ENCODE measurements around the gene ZBTB22.
"Not testable (repeated sequence)": the region's sequence is repeated elsewhere in the genome, so short reads cannot be mapped to it uniquely, and the experiment has no call there.

ZBTB22 gene, protein sequence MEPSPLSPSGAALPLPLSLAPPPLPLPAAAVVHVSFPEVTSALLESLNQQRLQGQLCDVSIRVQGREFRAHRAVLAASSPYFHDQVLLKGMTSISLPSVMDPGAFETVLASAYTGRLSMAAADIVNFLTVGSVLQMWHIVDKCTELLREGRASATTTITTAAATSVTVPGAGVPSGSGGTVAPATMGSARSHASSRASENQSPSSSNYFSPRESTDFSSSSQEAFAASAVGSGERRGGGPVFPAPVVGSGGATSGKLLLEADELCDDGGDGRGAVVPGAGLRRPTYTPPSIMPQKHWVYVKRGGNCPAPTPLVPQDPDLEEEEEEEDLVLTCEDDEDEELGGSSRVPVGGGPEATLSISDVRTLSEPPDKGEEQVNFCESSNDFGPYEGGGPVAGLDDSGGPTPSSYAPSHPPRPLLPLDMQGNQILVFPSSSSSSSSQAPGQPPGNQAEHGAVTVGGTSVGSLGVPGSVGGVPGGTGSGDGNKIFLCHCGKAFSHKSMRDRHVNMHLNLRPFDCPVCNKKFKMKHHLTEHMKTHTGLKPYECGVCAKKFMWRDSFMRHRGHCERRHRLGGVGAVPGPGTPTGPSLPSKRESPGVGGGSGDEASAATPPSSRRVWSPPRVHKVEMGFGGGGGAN

DNA sequence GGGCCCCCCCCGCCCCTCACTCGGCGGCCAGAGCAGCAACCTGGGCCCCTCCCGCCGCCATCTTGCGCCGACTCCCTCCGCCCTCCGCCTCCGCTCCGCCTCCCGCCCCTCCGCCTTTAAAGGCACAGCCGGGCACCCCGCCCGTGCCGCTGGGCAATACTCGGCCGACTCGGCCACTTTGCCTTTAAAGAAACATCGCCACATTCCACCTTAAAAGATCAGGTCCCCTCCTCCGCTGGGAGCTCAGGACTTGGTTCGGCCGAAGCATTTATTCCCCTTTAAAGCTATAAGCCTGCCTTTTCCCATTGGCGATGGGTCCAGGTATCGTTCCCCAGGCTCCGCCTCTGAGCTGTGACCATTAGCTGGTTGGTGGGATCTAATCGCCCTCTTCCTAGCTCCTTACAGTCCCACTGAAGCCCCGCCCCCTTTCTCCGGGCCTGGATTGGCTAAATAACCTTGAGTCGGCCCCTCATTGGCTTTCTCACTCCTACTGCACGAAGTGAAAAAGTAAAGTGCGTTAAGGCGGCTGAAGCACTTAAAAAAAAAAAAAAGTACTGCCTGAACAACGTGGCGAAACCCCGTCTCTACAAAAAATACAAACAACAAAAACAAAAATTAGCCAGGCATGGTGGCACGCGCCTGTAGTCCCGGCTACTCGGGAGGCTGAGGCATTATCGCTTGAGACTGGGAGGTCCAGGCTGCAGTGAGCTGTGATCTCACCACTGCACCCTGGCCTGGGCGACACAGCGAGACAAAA is at the start of gene ZBTB22:
Gene ZBTB22 (minus strand): TSS at position 76 of the 757 bp plus-strand sequence. CDS start 828 bp downstream, outside the sequence.
- peak; percentile 88 to 89 for DNase-seq (ENCODE audit: low read depth in 2 of 2)

DNA sequence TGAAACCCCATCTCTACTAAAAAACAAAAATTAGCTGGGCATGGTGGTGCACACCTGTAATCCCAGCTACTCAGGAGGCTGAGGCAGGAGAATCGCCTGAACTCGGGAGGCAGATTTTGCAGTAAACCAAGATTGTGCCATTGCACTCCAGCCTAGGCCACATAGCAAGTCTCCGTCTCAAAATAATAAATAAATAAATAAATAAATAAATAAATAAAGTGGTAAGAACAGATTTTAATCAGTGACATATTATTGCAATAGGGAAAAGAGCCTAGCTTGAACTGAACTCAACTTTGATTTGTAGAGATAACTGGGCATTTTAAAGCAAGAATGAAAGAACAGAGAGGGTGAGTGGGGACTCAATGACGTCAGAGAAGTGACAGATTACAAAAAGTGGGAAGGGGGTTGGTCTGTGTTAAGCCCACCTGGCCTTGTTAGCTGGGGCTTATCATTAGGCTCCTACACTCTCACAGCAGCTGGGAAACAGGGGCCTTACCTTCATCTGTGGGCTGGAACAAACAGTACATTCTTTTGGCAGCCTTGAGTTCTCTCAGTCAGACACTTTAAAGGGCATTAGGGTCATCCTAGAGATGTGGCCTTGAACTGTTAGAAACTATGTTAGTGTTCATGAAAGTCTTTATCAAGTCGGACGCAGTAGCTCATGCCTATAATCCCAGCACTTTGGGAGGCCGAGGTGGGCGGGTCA is 49.6 kb upstream of the ZBTB22 start:
- DNase-seq (ENCODE audit: low read depth in 2 of 2): no peak

DNA sequence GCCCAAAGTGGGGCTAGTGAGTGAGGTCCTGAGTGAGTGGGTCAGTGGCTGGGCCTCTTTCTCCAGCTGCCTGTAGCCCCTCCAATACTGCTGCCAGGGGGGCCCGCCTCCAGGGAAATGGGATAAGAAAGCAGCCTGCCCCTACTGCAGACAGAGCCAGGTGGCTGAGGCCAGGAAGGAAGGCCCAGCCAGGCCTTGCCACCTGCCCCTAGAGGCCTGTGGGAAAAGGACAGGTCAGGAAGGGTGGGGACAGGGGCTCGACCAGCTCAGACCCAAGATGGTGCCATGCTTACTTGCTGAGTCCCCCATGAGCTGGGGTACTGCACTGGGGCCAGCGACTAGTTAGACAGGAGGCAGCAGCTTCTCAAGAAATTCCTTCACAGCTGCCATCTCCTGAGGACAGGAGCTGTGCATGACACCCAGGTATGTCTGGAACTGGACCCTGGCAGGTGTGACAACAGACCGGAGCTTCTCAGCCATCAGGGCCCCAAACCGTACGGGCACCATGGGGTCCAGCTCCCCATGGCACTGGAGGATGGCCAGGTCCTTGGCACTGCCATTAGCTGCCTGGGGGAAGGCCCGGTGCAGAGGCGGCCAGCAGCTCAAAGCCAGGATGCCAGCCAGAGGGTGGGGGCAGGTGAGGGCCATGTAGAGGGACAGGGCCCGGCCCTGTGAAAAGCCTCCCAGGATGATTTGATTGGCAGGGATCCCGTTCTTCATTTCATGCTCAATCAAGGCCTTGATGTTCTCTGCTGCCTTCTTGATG is 47.8 kb upstream of the ZBTB22 start:
- DNase-seq (ENCODE audit: low read depth in 2 of 2): not testable (repeated sequence)

DNA sequence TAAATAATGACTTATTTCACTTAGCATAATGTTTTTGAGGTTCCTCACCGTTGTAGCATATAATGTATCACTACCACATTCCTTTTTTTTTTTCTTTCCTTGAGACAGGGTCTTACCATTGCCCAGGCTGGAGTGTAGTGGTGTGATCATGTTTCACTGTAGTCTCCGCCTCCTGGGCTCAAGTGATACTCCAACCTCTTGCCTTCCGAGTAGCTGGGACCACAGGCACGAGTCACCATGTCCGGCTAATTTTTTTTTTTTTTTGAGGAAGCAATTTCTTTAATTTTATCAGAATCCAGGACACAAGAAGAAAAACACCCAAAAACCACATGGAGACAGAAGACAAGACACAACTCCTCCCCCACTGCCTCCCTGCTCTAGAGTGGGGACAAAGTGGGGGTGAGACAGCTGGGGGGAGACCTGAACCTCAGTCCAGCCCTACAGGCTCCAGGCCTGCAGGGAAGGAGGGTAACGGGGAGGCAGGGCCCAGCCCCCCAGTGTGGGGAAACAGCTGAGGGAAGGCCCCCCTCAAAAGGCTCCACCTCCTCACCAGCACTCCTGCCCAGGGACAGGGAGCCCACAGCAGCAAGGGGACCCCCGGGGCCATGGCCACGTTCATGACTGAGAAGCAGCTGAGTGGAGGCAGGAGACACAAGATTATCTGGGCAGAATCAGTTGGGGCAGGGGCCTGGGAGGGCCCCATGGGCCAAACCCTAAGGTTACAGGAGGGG is 47.1 kb upstream of the ZBTB22 start:
- DNase-seq (ENCODE audit: low read depth in 2 of 2): not testable (repeated sequence)

DNA sequence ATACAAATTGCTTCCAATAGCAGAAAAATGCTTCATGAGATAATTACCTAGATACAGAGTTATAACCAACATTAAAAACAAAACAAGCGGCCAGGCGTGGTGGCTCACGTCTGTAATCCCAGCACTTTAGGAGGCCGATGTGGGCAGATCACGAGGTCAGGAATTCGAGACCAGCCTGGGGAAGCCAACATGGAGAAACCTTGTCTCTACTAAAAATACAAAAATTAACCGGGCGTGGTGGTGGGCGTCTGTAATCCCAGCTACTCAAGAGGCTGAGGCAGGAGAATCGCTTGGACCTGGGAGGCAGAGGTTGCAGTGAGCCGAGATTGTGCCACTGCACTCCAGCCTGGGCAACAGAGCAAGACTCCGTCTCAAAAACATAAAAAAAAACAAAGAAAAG is 45.9 kb upstream of the ZBTB22 start:
- DNase-seq (ENCODE audit: low read depth in 2 of 2): not testable (repeated sequence)

DNA sequence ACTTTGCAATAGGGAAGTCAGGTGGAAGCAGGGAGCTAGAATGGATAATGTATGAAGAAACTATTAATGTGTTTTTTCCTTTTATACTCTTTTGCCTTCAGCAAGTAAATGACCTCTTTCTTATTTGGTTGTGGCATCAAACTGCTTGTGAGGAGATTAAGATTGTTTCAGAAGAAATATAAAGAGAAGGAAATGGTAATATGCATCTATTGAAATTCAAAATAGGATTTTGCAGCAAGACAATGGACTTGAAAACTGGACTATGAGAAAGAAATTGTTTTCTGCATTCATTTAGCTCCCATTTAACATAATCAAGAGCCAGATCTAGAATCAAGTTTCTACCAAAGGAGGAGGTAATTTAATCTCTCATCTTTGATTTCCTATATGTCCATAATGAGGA is 41.8 kb upstream of the ZBTB22 start:
- no peak for DNase-seq (ENCODE audit: low read depth in 2 of 2)

DNA sequence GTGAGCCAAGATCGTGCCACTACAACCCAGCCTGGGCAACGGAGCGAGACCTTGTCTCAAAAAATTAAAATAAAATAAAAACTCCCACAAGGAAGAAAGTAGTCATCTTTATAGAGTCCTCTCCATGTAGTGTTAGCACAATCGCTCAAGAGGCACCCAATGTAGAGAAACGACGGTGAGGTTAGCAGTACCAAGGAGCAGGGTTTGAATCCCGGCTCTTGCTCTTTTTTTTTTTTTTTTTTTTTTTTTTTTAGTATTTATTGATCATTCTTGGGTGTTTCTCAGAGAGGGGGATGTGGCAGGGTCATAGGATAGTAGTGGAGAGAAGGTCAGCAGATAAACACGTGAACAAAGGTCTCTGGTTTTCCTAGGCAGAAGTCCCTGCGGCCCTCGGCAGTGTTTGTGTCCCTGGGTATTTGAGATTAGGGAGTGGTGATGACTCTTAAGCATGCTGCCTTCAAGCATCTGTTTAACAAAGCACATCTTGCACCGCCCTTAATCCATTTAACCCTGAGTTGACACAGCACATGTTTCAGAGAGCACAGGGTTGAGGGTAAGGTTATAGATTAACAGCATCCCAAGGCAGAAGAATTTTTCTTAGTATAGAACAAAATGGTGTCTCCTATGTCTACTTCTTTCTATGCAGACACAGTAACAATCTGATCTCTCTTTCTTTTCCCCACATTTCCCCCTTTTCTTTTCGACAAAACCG is 39.8 kb upstream of the ZBTB22 start:
- not testable (repeated sequence) for DNase-seq (ENCODE audit: low read depth in 2 of 2)

DNA sequence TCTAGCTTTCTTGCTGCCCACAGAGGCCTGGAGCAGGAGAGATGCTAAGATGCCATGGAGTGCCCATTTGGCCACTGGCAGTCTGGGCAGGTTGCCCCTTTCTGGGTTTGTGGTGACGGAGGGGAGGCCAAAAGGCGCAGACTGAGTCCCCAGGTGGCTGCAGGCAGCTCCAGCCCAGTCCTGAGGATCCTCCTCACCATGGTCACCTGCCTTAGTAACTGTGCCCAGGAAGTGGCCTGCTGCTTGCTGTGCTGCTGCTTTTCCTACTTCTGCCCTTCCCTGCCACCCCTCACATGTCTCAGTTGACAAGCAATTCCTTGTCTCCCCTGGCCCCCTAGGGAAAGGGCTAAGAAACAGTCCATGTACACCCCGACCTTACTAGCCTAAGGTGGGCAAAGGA is 38.8 kb upstream of the ZBTB22 start:
- DNase-seq (ENCODE audit: low read depth in 2 of 2): no peak

DNA sequence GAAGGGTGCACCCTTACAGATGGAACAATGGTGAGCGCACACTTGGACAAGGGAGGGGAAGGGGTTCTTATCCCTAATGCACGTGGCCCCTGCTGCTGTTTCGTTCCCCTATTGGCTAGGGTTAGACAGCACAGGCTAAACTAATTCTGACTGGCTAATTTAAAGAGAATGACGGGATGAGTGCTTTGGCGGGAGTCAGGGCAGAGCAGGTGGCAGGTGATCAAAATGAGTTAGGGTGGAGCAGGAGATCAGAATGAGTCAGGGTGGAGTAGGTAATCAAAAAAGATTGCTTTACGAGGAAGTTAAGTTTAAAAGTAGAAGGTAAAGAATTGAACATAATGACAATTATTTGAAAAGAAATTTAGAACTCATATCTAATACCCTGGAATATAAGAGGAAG is 38.3 kb upstream of the ZBTB22 start:
- not testable (repeated sequence) for DNase-seq (ENCODE audit: low read depth in 2 of 2)

DNA sequence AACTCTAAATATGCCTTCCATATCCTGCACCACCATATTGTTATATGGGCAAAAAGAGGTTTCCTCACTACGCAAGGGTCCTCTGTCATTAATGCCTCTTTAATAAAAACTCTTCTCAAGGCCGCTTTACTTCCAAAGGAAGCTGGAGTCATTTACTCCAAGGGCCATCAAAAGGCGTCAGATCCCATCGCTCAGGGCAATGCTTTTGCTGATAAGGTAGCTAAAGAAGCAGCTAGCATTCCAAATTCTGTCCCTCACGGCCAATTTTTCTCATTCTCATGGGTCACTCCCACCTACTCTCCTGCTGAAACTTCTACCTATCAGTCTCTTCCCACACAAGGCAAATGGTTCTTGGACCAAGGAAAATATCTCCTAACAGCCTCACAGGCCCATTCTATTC is 30.3 kb upstream of the ZBTB22 start:
- no peak for DNase-seq (ENCODE audit: low read depth in 2 of 2)

DNA sequence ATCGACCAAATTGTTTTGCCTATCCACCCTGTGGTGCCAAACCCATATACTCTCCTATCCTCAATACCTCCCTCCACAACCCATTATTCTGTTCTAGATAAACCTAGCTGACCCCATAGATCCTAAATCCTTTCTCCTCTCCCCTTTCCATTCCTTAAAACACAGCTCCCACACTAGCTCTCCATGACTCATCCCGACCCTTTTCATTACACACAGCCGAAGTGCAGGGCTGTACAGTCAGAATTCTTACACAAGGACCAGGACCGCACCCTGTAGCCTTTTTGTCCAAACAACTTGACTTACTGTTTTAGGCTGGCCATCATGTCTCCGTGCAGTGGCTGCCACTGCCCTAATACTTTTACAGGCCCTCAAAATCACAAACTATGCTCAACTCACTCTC is 29.4 kb upstream of the ZBTB22 start:
- not testable (repeated sequence) for DNase-seq (ENCODE audit: low read depth in 2 of 2)

DNA sequence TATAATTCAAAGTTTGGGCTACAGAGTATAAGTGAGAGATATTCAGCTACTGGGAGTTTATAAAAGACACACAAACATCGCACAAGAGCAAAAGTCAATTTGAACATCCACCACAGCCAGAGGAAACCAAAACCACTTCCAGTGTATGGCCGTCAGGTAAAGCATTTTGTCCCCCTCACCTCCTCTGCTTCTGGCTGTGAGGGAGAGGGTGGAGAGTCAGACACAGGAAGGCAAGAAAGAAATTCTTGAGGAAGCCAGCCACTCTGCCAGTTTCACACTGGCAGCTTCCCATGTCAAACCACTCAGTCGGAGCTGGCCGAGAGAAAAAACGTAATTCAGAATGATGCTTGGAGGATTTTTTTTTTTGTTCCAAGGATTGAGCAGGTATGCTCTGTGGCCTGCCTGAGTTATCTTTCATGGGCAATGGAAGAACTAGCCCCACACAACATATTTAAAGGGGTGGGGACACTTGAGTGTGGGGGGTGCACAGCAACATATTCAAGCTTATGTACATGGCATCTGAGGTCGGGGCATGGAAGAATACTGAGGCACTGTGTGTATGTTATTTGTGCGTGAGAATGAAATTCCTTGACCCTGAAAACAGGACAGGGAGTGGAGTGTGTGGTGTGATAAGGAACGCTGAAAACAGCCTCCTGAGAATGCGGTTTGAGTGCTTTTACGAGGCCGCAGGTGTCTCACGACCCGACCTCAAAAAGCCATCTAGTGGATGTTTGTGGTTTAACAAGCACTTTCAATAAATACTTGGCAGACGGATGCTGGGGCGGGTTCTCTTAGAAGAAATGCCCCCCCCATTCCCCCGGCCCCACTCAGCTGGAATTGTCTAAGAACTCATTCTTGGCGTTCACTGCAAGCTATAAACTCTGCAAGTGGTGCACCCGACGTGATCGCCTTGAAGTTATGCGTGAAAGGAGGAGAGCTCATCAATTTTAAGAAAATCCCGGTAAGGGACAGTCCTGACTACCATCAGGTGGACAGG is 27.5 kb upstream of the ZBTB22 start:
- no peak for DNase-seq (ENCODE audit: low read depth in 2 of 2)

DNA sequence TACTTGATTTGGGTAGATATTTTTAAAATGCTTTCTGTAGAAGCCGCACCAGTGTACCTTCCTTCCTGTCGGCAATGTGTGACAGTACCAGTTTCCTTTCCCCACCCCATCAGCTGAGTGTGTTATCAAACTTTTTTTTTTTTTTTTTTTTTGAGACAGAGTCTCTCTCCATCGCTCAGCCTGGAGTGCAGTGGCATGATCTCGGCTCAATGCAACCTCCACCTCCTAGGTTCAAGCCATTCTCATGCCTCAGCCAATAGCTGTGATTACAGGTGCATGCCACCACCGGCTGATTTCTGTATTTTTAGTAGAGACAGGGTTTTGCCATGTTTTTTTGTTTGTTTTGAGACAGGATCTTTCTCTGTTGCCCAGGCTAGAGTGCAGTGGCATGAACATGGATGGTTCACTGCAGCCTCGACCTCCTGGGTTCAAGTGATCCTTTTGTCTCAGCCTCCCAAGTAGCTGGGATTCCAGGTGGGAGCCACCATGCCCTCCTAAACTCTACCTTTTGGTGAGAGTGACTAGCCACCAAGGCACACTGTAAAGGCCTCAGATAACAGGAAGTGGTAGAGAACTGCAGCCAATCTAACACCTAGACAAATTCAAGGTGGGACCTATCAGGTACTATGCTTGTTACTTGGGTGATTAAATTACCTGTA is 26.5 kb upstream of the ZBTB22 start:
- DNase-seq (ENCODE audit: low read depth in 2 of 2): peak in 1 of 2 donors; percentile 44

DNA sequence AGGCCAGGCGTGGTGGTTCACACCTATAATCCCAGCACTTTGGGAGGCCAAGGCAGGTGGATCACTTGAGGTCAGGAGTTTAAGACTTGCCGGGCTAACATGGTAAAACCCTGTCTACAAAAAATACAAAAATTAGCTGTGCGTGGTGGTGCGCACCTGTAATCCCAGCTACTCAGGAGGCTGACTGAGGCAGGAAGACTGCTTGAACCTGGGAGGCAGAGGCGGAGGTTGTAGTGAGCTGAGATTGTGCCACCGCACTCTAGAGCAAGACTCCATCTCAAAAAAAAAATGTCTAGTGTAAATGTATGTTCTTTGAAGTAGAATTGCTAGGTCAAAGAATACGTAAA is 26.0 kb upstream of the ZBTB22 start:
- not testable (repeated sequence) for DNase-seq (ENCODE audit: low read depth in 2 of 2)

DNA sequence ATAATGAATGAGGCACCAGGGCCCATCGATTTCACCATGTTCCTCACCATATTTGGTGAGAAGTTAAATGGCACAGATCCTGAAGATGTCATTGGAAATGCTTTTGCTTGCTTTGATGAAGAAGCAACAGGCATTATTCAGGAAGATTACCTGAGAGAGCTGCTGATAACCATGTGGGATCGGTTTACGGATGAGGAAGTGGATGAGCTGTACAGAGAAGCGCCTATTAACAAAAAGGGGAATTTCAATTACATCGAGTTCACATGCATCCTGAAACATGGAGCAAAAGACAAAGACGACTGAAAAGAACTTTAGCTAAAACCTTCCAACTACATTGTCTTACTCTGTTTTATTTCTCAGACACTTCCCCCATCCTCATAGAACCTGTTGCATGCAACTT is 21.6 kb upstream of the ZBTB22 start:
- no peak for DNase-seq (ENCODE audit: low read depth in 2 of 2)

DNA sequence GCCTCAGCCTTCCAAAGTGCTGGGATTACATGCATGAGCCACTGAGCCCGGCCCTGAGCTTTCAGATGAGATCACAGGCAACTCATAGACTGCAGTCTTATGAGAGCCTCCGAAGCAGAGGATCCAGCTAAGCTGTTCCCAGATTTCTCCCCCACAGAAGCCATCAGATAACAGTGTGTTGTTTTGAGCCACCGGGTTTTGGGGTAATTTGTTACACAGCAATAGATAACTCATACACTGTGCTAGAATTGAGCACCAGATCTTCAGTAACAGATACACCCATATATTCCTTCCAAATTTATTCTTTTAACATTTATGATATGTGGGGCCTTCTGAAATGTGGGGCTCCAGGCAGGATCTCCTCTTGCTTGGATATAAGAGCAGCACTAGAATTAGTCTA is 19.0 kb upstream of the ZBTB22 start:
- DNase-seq (ENCODE audit: low read depth in 2 of 2): no peak

DNA sequence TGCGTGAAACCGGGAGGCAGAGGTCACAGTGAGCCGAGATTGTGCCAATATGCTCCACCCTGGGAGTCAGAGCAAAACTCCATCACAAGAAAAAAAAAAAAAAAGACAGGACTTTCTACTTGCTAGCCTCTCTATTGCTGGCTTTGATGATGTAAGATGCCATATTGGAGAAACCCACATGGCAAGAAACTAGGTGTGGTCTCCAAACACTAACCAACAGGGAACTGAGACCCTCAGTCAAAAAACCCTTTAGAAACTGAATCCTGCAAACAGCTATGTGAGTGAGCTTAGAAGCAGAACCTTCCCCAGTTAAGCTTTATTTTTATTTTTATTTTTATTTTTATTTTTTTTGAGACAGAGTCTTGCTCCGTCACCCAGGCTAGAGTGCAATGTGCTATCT is 18.4 kb upstream of the ZBTB22 start:
- no peak for DNase-seq (ENCODE audit: low read depth in 2 of 2)

DNA sequence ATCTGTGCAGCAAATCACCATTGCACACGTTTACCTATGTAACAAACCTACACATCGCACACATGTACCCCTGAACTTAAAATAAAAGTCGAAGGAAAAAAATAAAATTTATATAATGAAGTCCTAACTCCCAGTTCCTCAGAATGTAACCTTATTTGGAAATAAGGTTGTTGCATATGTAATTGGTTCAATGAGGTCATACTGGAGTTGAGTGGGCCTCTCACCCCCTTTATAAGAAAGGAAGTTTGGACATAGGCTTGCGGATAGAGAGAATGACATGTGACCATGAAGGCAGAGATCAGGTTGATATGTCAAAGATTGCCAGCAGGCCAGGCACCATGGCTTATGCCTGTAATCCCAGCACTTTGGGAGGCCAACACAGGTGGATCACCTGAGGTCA is 16.1 kb upstream of the ZBTB22 start:
- no peak for DNase-seq (ENCODE audit: low read depth in 2 of 2)
